ENCODE results near the gene ESPN. TPM values are rescaled to one million over a fixed set of nuclear protein-coding genes. Genes with fewer than 3 reads are reported as not detected.

ESPN gene
- total and polyA plus RNA-seq, 2 of the 8 experiments (the other 6 are each of a cell fraction or from before 2014, with no cell fraction given), result 5.2 to 16.3 TPM

- Histone ChIP-seq H4K8ac (ENCODE audit: extremely low read depth, insufficient read depth, low read length) (no peak overlapping the region), H4K20me1 (replicated peaks in 1 of 2; ENCODE audit: control insufficient read depth in 1 of 2, insufficient read depth in 2 of 2, low read length in 2 of 2) (no peaks in the 10 kb centered on the region), H3K27ac (ENCODE audit: low read depth, low read length) (no peak overlapping the region), H4K5ac (ENCODE audit: insufficient read length, low read depth, low read length) (no peak overlapping the region), H3K27me3 (replicated peaks in 1 of 4; ENCODE audit: control insufficient read depth in 3 of 4, extremely low read depth in 1 of 4, insufficient read depth in 3 of 4, low read length in 3 of 4) (peaks cover 5 to 35% (median 21%) of the 10 kb centered on the region in 4 experiments; a peak in 6 of 7 replicates), H2BK15ac (ENCODE audit: low read length) (no peak overlapping the region), H3K9me3 (ENCODE audit: insufficient read depth in 2 of 2, low read depth in 1 of 2, low read length in 1 of 2) (no peaks in the 10 kb centered on the region; a peak in 1 of 4 replicates), H2BK120ac (replicated peaks; ENCODE audit: low read depth, low read length) (no peak overlapping the region), H2AFZ (ENCODE audit: low read length) (no peak overlapping the region), H2AK5ac (ENCODE audit: low read depth, low read length) (no peak overlapping the region), H3K9ac (replicated peaks in 1 of 4; ENCODE audit: extremely low read depth in 1 of 4, low read depth in 3 of 4, low read length in 3 of 4) (no peak overlapping the region), H3K14ac (ENCODE audit: insufficient read length) (no peak overlapping the region), H2BK12ac (ENCODE audit: low read depth, low read length) (no peak overlapping the region), H3K4me3 (ENCODE audit: extremely low read depth in 1 of 4, insufficient read depth in 2 of 4, low read depth in 3 of 4, low read length in 4 of 4) (no peak overlapping the region), H3K56ac (replicated peaks; ENCODE audit: insufficient read length, low read depth, low read length) (no peak overlapping the region), H3K4me1 (replicated peaks in 1 of 4; ENCODE audit: control insufficient read depth in 3 of 4, insufficient read depth in 4 of 4, low read length in 3 of 4) (peaks cover 0 to 25% (median 13%) of the 10 kb centered on the region in 4 experiments; a peak in 5 of 7 replicates), H3K4me2 (ENCODE audit: insufficient read depth in 1 of 2, low read depth in 2 of 2, low read length in 2 of 2) (no peak overlapping the region), H3K4ac (replicated peaks; ENCODE audit: insufficient read length, low read depth, low read length) (no peak overlapping the region), H3K36me3 (ENCODE audit: control insufficient read depth in 2 of 4, insufficient read depth in 4 of 4, low read length in 3 of 4) (peaks cover 0 to 6% (median 0%) of the 10 kb centered on the region in 4 experiments; a peak in 1 of 8 replicates), H3K18ac (ENCODE audit: extremely low read depth, low read length) (no peak overlapping the region), H4K91ac (replicated peaks; ENCODE audit: insufficient read length, low read length) (no peak overlapping the region), H3K79me1 (ENCODE audit: low read depth, low read length) (no peaks in the 10 kb centered on the region), H3K79me2 (ENCODE audit: control insufficient read depth in 1 of 2, insufficient read depth in 2 of 2, low read length in 2 of 2) (no peaks in the 10 kb centered on the region), H3K23me2 (ENCODE audit: low read depth, low read length) (peaks cover 3% of the 10 kb centered on the region; the same call in 1 of the 2 replicates), H2BK20ac (ENCODE audit: low read length) (no peak overlapping the region), H2BK5ac (ENCODE audit: low read depth, low read length) (no peak overlapping the region), H3K23ac (ENCODE audit: insufficient read length) (no peak overlapping the region)
- no peak for TF ChIP-seq SUZ12 (IDR thresholded peaks at IDR 0.05; ENCODE audit: low read length)
- TF ChIP-seq CTCF (IDR thresholded peaks at IDR 0.05; ENCODE audit: control extremely low read depth in 1 of 3, insufficient read depth in 1 of 3, low read depth in 1 of 3, low read length in 3 of 3), result peak in 1 of 3 experiments; percentile 32; a peak in 1 of 4 replicates
- TF ChIP-seq EZH2 (IDR thresholded peaks at IDR 0.05; ENCODE audit: low read depth, low read length, severe bottlenecking), result no peak
- no peak for TF ChIP-seq RNF2 (IDR thresholded peaks at IDR 0.05; ENCODE audit: borderline replicate concordance, low read depth, low read length, missing control alignments, poor library complexity, severe bottlenecking)
- TF ChIP-seq ZNF274 (IDR thresholded peaks at IDR 0.05; ENCODE audit: borderline replicate concordance, extremely low read depth, low read length), result no peak
- no peak for TF ChIP-seq YY1 (IDR thresholded peaks at IDR 0.05; ENCODE audit: low read depth, low read length)
- TF ChIP-seq BCL11A (IDR thresholded peaks at IDR 0.05; ENCODE audit: low read depth in 2 of 2, low read length in 2 of 2), result no peak
- TF ChIP-seq CHD1 (IDR thresholded peaks at IDR 0.05; ENCODE audit: low read depth, low read length), result no peak
- WGBS, 2 experiments (ENCODE audit: extremely low coverage in 1 of 2, insufficient coverage in 1 of 2, insufficient read length in 1 of 2, insufficient replicate concordance in 2 of 2, low coverage in 1 of 2, low lambda C conversion rate in 2 of 2, missing lambda C conversion rate in 1 of 2), result 85% methylated on average over 11 of the region's 11 CpGs; no CpG with 5 or more reads in 1 of the 2 experiments
- FAIRE-seq, result peak; percentile 48
- POLR2A ChIA-PET (ENCODE audit: partially characterized antibody), result interaction anchor here (0.6 to 12.2 kb wide), 2 partner anchors 14 to 42 kb away, joined by 3 to 123 read pairs; partner anchors contain the start of gene TNFRSF25
- no peak for DNase-seq (ENCODE audit: low read depth in 1 of 2, low spot score in 2 of 2)
- CTCF ChIA-PET (ENCODE audit: partially characterized antibody), result interaction anchor here (0.6 to 6.0 kb wide), 16 partner anchors 8 to 208 kb away, joined by 3 to 75 read pairs (median 5); partner anchors contain the start of genes PLEKHG5 and TNFRSF25
Measured at GRCh38 chr1:6456800-6457466, 32.4 kb downstream of the ESPN start.

All from H1 (cell line).